A549 (cell line): ENCODE results near the gene SP140L. TPM values are rescaled to one million over a fixed set of nuclear protein-coding genes. Genes with fewer than 3 reads are reported as not detected.
A peak's percentile ranks its signal among the peaks of the same experiment; 100 is the strongest.

ENCODE experiments used
- ATAC-seq, 2 experiments: fragments of 200-7000 bp in 1 of 2; fragments of >200 bp in 1 of 2; cut with Nextera tagmentation in 1 of 2; cut with Tn5 transposase in 1 of 2; 3 replicates each; pipeline versions ENCODE4 v1.8.0 to v1.9.1; 2018 to 2020; ENCODE audit warnings: mild to moderate bottlenecking in 1 of 2, moderate library complexity in 1 of 2
- CTCF ChIA-PET: fragments of 300-600 bp; sonication (Branson Sonifier 250); formaldehyde crosslinking; extraction: SDS; loops from one replicate; lab custom pipeline; 2021; ENCODE audit warnings: antibody characterized with exemption, inconsistent platforms; lab: Yijun Ruan, JAX
- POLR2A ChIA-PET: fragments of 350-600 bp; formaldehyde crosslinking; extraction: SDS; loops from one replicate; lab custom pipeline; 2021; ENCODE audit warnings: antibody characterized with exemption, inconsistent platforms; lab: Yijun Ruan, JAX
- DNase-seq, 2 experiments: peaks; one replicate each; pipeline versions ENCODE4 v3.0.0 to v3.0.0-alpha.2; 2011 to 2016; ENCODE audit warnings: low read depth in 1 of 2, low spot score in 1 of 2
- FAIRE-seq: peaks from 2 replicates; lab custom pipeline; 2011; peaks lifted over from hg19 to GRCh38; lab: Jason Lieb, UNC
- H3K27ac ChIP-seq, 2 experiments: fragments of >200 bp; sonication (Bioruptor Twin); formaldehyde crosslinking; 3 replicates each; pipeline ENCODE4 v1.5.1; 2016 to 2017
- H3K4me1 ChIP-seq: fragments of >200 bp; sonication (Bioruptor Twin); formaldehyde crosslinking; 3 replicates; pipeline ENCODE4 v1.6.1; 2016
- H3K4me2 ChIP-seq: fragments of >200 bp; sonication (Bioruptor Twin); formaldehyde crosslinking; 3 replicates; pipeline ENCODE4 v1.6.1; 2016
- H3K4me3 ChIP-seq: fragments of >200 bp; sonication (Bioruptor Twin); formaldehyde crosslinking; 3 replicates; pipeline ENCODE4 v1.5.1; 2016
- H3K9me3 ChIP-seq: fragments of >200 bp; sonication (Bioruptor Twin); formaldehyde crosslinking; 3 replicates; pipeline ENCODE4 v1.6.1; 2016
- ATOH8 ChIP-seq: fragments of 250-450 bp; sonication (Bioruptor Pico); IDR thresholded peaks from 2 replicates; pipeline ENCODE4 v1.5.0; 2020; ENCODE audit warnings: low read depth, mild to moderate bottlenecking, moderate library complexity
- BCL3 ChIP-seq: fragments of >200 bp; sonication (Bioruptor Twin); formaldehyde crosslinking; IDR thresholded peaks from 3 replicates; pipeline ENCODE4 v1.6.1; 2016
- EHF ChIP-seq: fragments of 250-450 bp; sonication (Bioruptor Pico); IDR thresholded peaks from 2 replicates; pipeline ENCODE4 v1.5.0; 2020; ENCODE audit warnings: mild to moderate bottlenecking
- EHMT2 ChIP-seq: fragments of 200-600 bp; sonication (generic); IDR thresholded peaks from 2 replicates; pipeline ENCODE4 v1.6.1; 2016; ENCODE audit warnings: antibody characterized with exemption, low read depth, mild to moderate bottlenecking, moderate library complexity
- EP300 ChIP-seq, 2 experiments: fragments of >200 bp; sonication (Bioruptor Twin); formaldehyde crosslinking; IDR thresholded peaks; 2 replicates in 1 of 2; 3 replicates in 1 of 2; pipeline ENCODE4 v1.6.1; 2016 to 2017
- HDAC2 ChIP-seq: fragments of 200-600 bp; sonication (generic); IDR thresholded peaks from 2 replicates; pipeline ENCODE4 v1.6.1; 2016
- HMGXB4 ChIP-seq: fragments of 250-450 bp; sonication (Bioruptor Pico); IDR thresholded peaks from 2 replicates; pipeline ENCODE4 v1.5.0; 2021; ENCODE audit warnings: mild to moderate bottlenecking, moderate library complexity, borderline replicate concordance
- HOXA7 ChIP-seq: fragments of 250-450 bp; sonication (Bioruptor Pico); IDR thresholded peaks from 2 replicates; pipeline ENCODE4 v1.5.0; 2020; ENCODE audit warnings: mild to moderate bottlenecking, moderate library complexity
- HOXB13 ChIP-seq: fragments of 250-450 bp; sonication (Bioruptor Pico); IDR thresholded peaks from 2 replicates; pipeline ENCODE4 v1.5.0; 2020; ENCODE audit warnings: low read depth, mild to moderate bottlenecking, moderate library complexity
- HOXB5 ChIP-seq: fragments of 250-450 bp; sonication (Bioruptor Pico); IDR thresholded peaks from 2 replicates; pipeline ENCODE4 v1.5.0; 2020; ENCODE audit warnings: mild to moderate bottlenecking, moderate library complexity
- JUNB ChIP-seq: fragments of >200 bp; sonication (Bioruptor Twin); formaldehyde crosslinking; IDR thresholded peaks from 2 replicates; pipeline ENCODE4 v1.6.1; 2016
- MAFK ChIP-seq: fragments of 450-650 bp; IDR thresholded peaks from 2 replicates; pipeline ENCODE4 v1.6.1; 2014; ENCODE audit not compliant: partially characterized antibody
- MAX ChIP-seq: IDR thresholded peaks from 2 replicates; pipeline ENCODE4 v1.6.1; 2012
- POLR2A ChIP-seq: IDR thresholded peaks from 2 replicates; pipeline ENCODE4 v1.6.1; 2012; ENCODE audit warnings: mild to moderate bottlenecking, low read length
- RAD21 ChIP-seq, 2 experiments: fragments of >200 bp in 1 of 2; sonication (Bioruptor Twin) in 1 of 2; formaldehyde crosslinking in 1 of 2; IDR thresholded peaks in 1 of 2; conservative IDR thresholded peaks in 1 of 2; 2 replicates in 1 of 2; 3 replicates in 1 of 2; pipeline ENCODE4 v1.6.1; 2012 to 2018; ENCODE audit warnings: inconsistent platforms in 1 of 2
- SREBF2 ChIP-seq: fragments of 450-650 bp; IDR thresholded peaks from 2 replicates; pipeline ENCODE4 v1.6.1; 2014; ENCODE audit warnings: mild to moderate bottlenecking, moderate library complexity
- ZFP36 ChIP-seq: fragments of 450-650 bp; IDR thresholded peaks from 2 replicates; pipeline ENCODE4 v1.6.1; 2014; ENCODE audit warnings: borderline replicate concordance; ENCODE audit not compliant: partially characterized antibody
- ZSCAN20 ChIP-seq: fragments of 250-450 bp; sonication (Bioruptor Pico); IDR thresholded peaks from 2 replicates; pipeline ENCODE4 v1.8.0; 2022; ENCODE audit warnings: mild to moderate bottlenecking, moderate library complexity
- WGBS: methylation state at CpG from one replicate; pipeline ENCODE4 v1.1.6; 2017; ENCODE audit errors: missing lambda C conversion rate; 5-methylcytosine and 5-hydroxymethylcytosine counted together
- polyA minus RNA-seq: library from RNA; depleted of rRNA, polyadenylated mRNA; stranded (reverse); fragments of >200 nt; gene quantifications from 2 replicates; pipeline ENCODE4 v1.2.3, GENCODE V29; 2011; rRNA and poly(A)+ RNA removed
- polyA plus RNA-seq, 4 experiments: library from polyadenylated mRNA; depleted of rRNA in 3 of 4; stranded (reverse); fragments of >200 nt; fragmentation: RNase III in 1 of 4; extraction: RNeasy Plus Mini Kit Qiagen cat#74134 plus additional on column Dnase treatment in 1 of 4; gene quantifications; 2 replicates in 3 of 4; 3 replicates in 1 of 4; pipeline ENCODE4 v1.2.3, GENCODE V29; 2011 to 2017

SP140L gene
- polyA plus RNA-seq (2011; rRNA removed): 1.7 and 1.9 TPM in 2 replicates
- 0.61 and 0.66 TPM in 2 replicates for polyA plus RNA-seq (2012; cell fraction: cytosol; rRNA removed)
- 1.4 and 2.3 TPM in 2 replicates for polyA plus RNA-seq (2012; cell fraction: nucleus; rRNA removed)
- 2.5 to 3.5 TPM (median 3.2 TPM) in 3 replicates for polyA plus RNA-seq (2017; fragmentation: RNase III; extraction: RNeasy Plus Mini Kit Qiagen cat#74134 plus additional on column Dnase treatment)
- 0.95 and 1.4 TPM in 2 replicates for polyA minus RNA-seq

- ATAC-seq (peak; percentile 78 to 80), DNase-seq (peak; percentile 24 to 55), FAIRE-seq (no peak)
- 0 out of 3 replicates have a peak within 1 kb of the TSS, but pooled peaks have one; percentile 11 for H3K4me3 ChIP-seq
- H3K27ac ChIP-seq: peak within 1 kb of the TSS; percentile 57 to 68
- 21% methylated on average over 11 of the region's 11 CpGs for WGBS
- no peaks in the 10 kb centered on the region for H3K4me1 ChIP-seq
- ChIA-PET POLR2A (no interaction called here), CTCF (no interaction called here)
- peak within 1 kb of the TSS; percentile 68 for H3K4me2 ChIP-seq
- TF ChIP-seq HMGXB4 (CRISPR knock-in tag) (no peak), MAX (peak; percentile 42)
- H3K9me3 ChIP-seq: no peaks in the 10 kb centered on the region
Measured at GRCh38 chr2:230326453-230327417, at the start of gene SP140L. SP140L (plus strand) TSS chr2:230327193; CDS start chr2:230327270, 77 bp downstream.

GRCh38 chr2:230282936-230283335, 44.1 kb upstream of the SP140L start:
- no peak for DNase-seq
- Histone ChIP-seq H3K4me3 (no peak overlapping the region), H3K9me3 (no peaks in the 10 kb centered on the region; the same call in 2 of the 3 replicates), H3K4me1 (no peaks in the 10 kb centered on the region), H3K4me2 (no peak overlapping the region), H3K27ac (no peak overlapping the region)
- ChIA-PET POLR2A (no interaction called here), CTCF (no interaction called here)
- ATAC-seq: no peak
- WGBS: 81% methylated on average over 2 of the region's 2 CpGs
- no peak for FAIRE-seq
- TF ChIP-seq MAFK (peak; percentile 67), POLR2A (no peak)

- Histone ChIP-seq H3K4me1 (no peaks in the 10 kb centered on the region), H3K27ac (no peak overlapping the region), H3K9me3 (no peaks in the 10 kb centered on the region), H3K4me3 (no peak overlapping the region), H3K4me2 (no peak overlapping the region)
- ATAC-seq (no peak), DNase-seq (no peak), FAIRE-seq (no peak)
- TF ChIP-seq HOXB5 (no peak), POLR2A (no peak), SREBF2 (no peak), ZSCAN20 (CRISPR knock-in tag) (no peak), JUNB (no peak), EHMT2 (no peak), EP300 (IDR thresholded peaks at IDR 0.05) (no peak), HOXA7 (CRISPR knock-in tag) (no peak), RAD21 (conservative IDR thresholded peaks at IDR 0.05 in 1 of 2, IDR thresholded peaks at IDR 0.05 in 1 of 2) (no peak), HDAC2 (no peak), ATOH8 (CRISPR knock-in tag) (no peak), EHF (CRISPR knock-in tag) (no peak), BCL3 (no peak), ZFP36 (no peak), HOXB13 (CRISPR knock-in tag) (no peak)
- ChIA-PET CTCF (no interaction called here), POLR2A (no interaction called here)
- 13% methylated on average over 3 of the region's 3 CpGs for WGBS
Measured at GRCh38 chr2:230286048-230286447, 40.9 kb upstream of the SP140L start.
